IPS-18c (cell line): Measurements from ENCODE around the gene GPR26.

Experiments
- H3K4me3 ChIP-seq: 2 replicates; pipeline ENCODE4 v1.7.0; 2013; ENCODE audit warnings: low read depth, mild to moderate bottlenecking, low read length, moderate library complexity; ENCODE audit not compliant: insufficient read depth
- H3K9me3 ChIP-seq: one replicate; pipeline ENCODE4 v1.6.1; 2013; ENCODE audit warnings: mild to moderate bottlenecking, low read length, moderate library complexity; ENCODE audit not compliant: control insufficient read depth, insufficient read depth

GPR26 gene

GRCh38 chr10:123640016-123640535 is 26.1 kb upstream of the GPR26 start:
- Histone ChIP-seq H3K9me3 (no peaks in the 10 kb centered on the region), H3K4me3 (no peak overlapping the region)

- H3K9me3 ChIP-seq = no peaks in the 10 kb centered on the region
- no peak overlapping the region for H3K4me3 ChIP-seq
Measured at GRCh38 chr10:123642293-123642692, 23.9 kb upstream of the GPR26 start.

- Histone ChIP-seq H3K4me3 (no peak overlapping the region), H3K9me3 (no peaks in the 10 kb centered on the region)
Measured at GRCh38 chr10:123642697-123643096, 23.5 kb upstream of the GPR26 start.

- no peak overlapping the region for H3K4me3 ChIP-seq
- no peaks in the 10 kb centered on the region for H3K9me3 ChIP-seq
Measured at GRCh38 chr10:123643315-123643714, 22.8 kb upstream of the GPR26 start.

GRCh38 chr10:123645016-123645415 is 21.1 kb upstream of the GPR26 start:
- no peak overlapping the region for H3K4me3 ChIP-seq
- H3K9me3 ChIP-seq = no peaks in the 10 kb centered on the region

- Histone ChIP-seq H3K4me3 (no peak overlapping the region), H3K9me3 (no peaks in the 10 kb centered on the region)
Measured at GRCh38 chr10:123645615-123646014, 20.5 kb upstream of the GPR26 start.

- Histone ChIP-seq H3K4me3 (no peak overlapping the region), H3K9me3 (no peaks in the 10 kb centered on the region)
Measured at GRCh38 chr10:123648595-123648994, 17.6 kb upstream of the GPR26 start.

GRCh38 chr10:123649676-123650075 is 16.5 kb upstream of the GPR26 start:
- Histone ChIP-seq H3K9me3 (no peaks in the 10 kb centered on the region), H3K4me3 (no peak overlapping the region)

GRCh38 chr10:123651421-123652047 is 14.6 kb upstream of the GPR26 start:
- Histone ChIP-seq H3K9me3 (no peaks in the 10 kb centered on the region), H3K4me3 (no peak overlapping the region)

GRCh38 chr10:123655751-123656150 is 10.4 kb upstream of the GPR26 start:
- H3K4me3 ChIP-seq = no peak overlapping the region

GRCh38 chr10:123663522-123663921 is 2.6 kb upstream of the GPR26 start:
- Histone ChIP-seq H3K4me3 (no peak overlapping the region), H3K9me3 (peaks cover 3% of the 10 kb centered on the region)

More at GRCh38 chr10:123655751-123656150, 10.4 kb upstream of the GPR26 start:
- H3K9me3 ChIP-seq = no peaks in the 10 kb centered on the region

- H3K9me3 ChIP-seq = peaks cover 3% of the 10 kb centered on the region
- peak overlapping the region; percentile 35; the same call in 1 of the 2 replicates for H3K4me3 ChIP-seq
Measured at GRCh38 chr10:123665491-123666286, 466 bp upstream of the GPR26 start.

- Histone ChIP-seq H3K4me3 (no peak overlapping the region), H3K9me3 (peaks cover 3% of the 10 kb centered on the region)
Measured at GRCh38 chr10:123669886-123670285, 3.7 kb downstream of the GPR26 start.

- H3K4me3 ChIP-seq = no peak overlapping the region
Measured at GRCh38 chr10:123673198-123673597, 7.0 kb downstream of the GPR26 start.

GRCh38 chr10:123674741-123675140 is 8.6 kb downstream of the GPR26 start:
- H3K9me3 ChIP-seq = no peaks in the 10 kb centered on the region
- no peak overlapping the region for H3K4me3 ChIP-seq

More at GRCh38 chr10:123673198-123673597, 7.0 kb downstream of the GPR26 start:
- H3K9me3 ChIP-seq = no peaks in the 10 kb centered on the region

- H3K4me3 ChIP-seq = no peak overlapping the region
- no peaks in the 10 kb centered on the region for H3K9me3 ChIP-seq
Measured at GRCh38 chr10:123675811-123676210, 9.7 kb downstream of the GPR26 start.

- no peak overlapping the region for H3K4me3 ChIP-seq
- H3K9me3 ChIP-seq = no peaks in the 10 kb centered on the region
Measured at GRCh38 chr10:123677556-123677955, 11.4 kb downstream of the GPR26 start.

GRCh38 chr10:123678376-123678775 is 12.2 kb downstream of the GPR26 start:
- H3K4me3 ChIP-seq = no peak overlapping the region

More at GRCh38 chr10:123678376-123678775, 12.2 kb downstream of the GPR26 start:
- no peaks in the 10 kb centered on the region for H3K9me3 ChIP-seq
